ENCODE measurements around the gene KCNQ1. TPM values are rescaled to one million over a fixed set of nuclear protein-coding genes. Genes with fewer than 3 reads are reported as not detected.

Gene KCNQ1
- total and polyA plus RNA-seq, 2 of the 13 experiments (the other 11 are each of a cell fraction or from before 2014, with no cell fraction given), result 0.02 to 0.08 TPM

- TF ChIP-seq RNF219 (CRISPR knock-in tag; IDR thresholded peaks at IDR 0.05) (no peak), SNAPC4 (CRISPR knock-in tag; IDR thresholded peaks at IDR 0.05) (no peak), NBN (conservative IDR thresholded peaks at IDR 0.05) (no peak), ZBTB8A (CRISPR knock-in tag; IDR thresholded peaks at IDR 0.05; ENCODE audit: borderline replicate concordance, low read depth) (no peak), ADNP (CRISPR knock-in tag; IDR thresholded peaks at IDR 0.05) (no peak), SETDB1 (CRISPR knock-in tag; IDR thresholded peaks at IDR 0.05; ENCODE audit: borderline replicate concordance) (no peak)
Observed at GRCh38 chr11:2444821-2445745, at the start of gene KCNQ1 (continued).

Measured in HepG2 (cell line).